ENCODE measurements around the gene NKX3-2.

DNA sequence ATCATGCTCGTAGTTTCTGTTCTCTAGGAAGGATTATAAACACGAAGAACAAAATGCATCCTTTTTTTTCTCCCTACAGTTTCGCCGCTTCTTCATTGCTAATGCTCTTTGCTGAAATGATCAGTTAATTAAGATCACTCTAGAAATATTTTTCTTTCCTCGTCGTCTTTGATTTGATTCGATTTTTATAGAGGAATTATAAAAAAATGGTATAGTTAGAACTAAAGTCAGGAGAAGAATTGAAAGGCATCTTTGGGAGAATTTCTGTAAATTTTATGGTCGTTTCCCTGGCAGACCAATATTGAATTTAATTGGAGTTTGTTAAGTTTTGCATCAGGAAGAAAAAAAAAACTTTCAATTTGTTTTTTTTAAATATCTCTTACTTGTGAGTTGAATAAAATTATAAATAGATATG is 1.1 kb upstream of the NKX3-2 start:
- TF ChIP-seq EZH2 (IDR thresholded peaks at IDR 0.05; ENCODE audit: insufficient read depth, poor library complexity, severe bottlenecking) (no peak), EZH2phosphoT487 (IDR thresholded peaks at IDR 0.05; ENCODE audit: insufficient read depth, low read depth) (no peak)
